GM23248 (cell line): ENCODE measurements around the gene ANKRD13D.

Source experiments
- EZH2 ChIP-seq: fragments of 200-600 bp; sonication (generic); IDR thresholded peaks from 2 replicates; pipeline ENCODE4 v1.6.1; 2018; ENCODE audit warnings: antibody characterized with exemption, mild to moderate bottlenecking; ENCODE audit not compliant: insufficient read depth, poor library complexity, severe bottlenecking
- EZH2phosphoT487 ChIP-seq: fragments of 200-600 bp; sonication (generic); IDR thresholded peaks from 2 replicates; pipeline ENCODE4 v1.6.1; 2018; ENCODE audit warnings: antibody characterized with exemption, moderate library complexity, mild to moderate bottlenecking, low read depth; ENCODE audit not compliant: insufficient read depth

DNA sequence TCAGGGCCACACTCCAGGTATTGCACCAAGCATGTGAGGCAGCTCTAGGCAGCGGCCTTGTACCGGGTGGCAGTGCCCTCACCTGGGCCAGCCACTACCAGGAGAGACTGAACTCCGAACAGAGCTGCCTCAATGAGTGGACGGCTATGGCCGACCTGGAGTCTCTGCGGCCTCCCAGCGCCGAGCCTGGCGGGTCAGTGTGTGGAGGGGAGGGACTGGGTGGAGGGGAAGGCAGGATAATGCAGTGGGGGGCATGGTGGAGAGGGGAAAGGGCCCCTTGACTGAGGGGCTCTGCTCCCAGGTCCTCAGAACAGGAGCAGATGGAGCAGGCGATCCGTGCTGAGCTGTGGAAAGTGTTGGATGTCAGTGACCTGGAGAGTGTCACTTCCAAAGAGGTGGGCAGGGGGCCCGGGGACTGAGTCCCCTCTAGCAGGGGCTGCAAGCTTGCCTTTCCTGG, 18.5 kb downstream of the ANKRD13D start:
- no peak for TF ChIP-seq EZH2
- no peak for TF ChIP-seq EZH2phosphoT487
